HepG2 (cell line): ENCODE measurements around the gene ESRRB. TPM values are rescaled to one million over a fixed set of nuclear protein-coding genes. Genes with fewer than 3 reads are reported as not detected.
A peak's percentile ranks its signal among the peaks of the same experiment; 100 is the strongest.

Experiments used
- CCDC6 ChIP-seq: sonication (generic); formaldehyde crosslinking; IDR thresholded peaks from 2 replicates; pipeline ENCODE4 v1.8.1; 2022; ENCODE audit warnings: mild to moderate bottlenecking, missing genetic modification reagents, moderate library complexity
- FOXA1 ChIP-seq, 2 experiments: fragments of 450-650 bp in 1 of 2; sonication (generic) in 1 of 2; formaldehyde crosslinking in 1 of 2; IDR thresholded peaks; 2 replicates each; pipeline versions ENCODE4 v1.4.0 to v1.6.1; 2016 to 2020; ENCODE audit warnings: missing genetic modification reagents in 1 of 2
- GZF1 ChIP-seq: sonication (generic); formaldehyde crosslinking; IDR thresholded peaks from 2 replicates; pipeline ENCODE4 v1.5.1; 2020; ENCODE audit warnings: mild to moderate bottlenecking, missing genetic modification reagents
- KAT2B ChIP-seq: fragments of 150-350 bp; IDR thresholded peaks from 2 replicates; pipeline ENCODE4 v1.6.1; 2014; ENCODE audit warnings: low read depth, low read length, borderline replicate concordance
- LRRFIP1 ChIP-seq: sonication (generic); formaldehyde crosslinking; conservative IDR thresholded peaks from 2 replicates; pipeline ENCODE4 v1.4.0; 2020; ENCODE audit warnings: missing genetic modification reagents
- MTERF4 ChIP-seq: sonication (generic); formaldehyde crosslinking; IDR thresholded peaks from 2 replicates; pipeline ENCODE4 v1.8.0; 2023; ENCODE audit warnings: mild to moderate bottlenecking, missing genetic modification reagents
- TBX2 ChIP-seq: sonication (generic); formaldehyde crosslinking; IDR thresholded peaks from 2 replicates; pipeline ENCODE4 v1.5.0; 2020; ENCODE audit warnings: missing genetic modification reagents, mild to moderate bottlenecking, borderline replicate concordance
- ZBTB33 ChIP-seq: sonication (generic); formaldehyde crosslinking; IDR thresholded peaks from 2 replicates; pipeline ENCODE4 v1.4.0; 2020; ENCODE audit warnings: missing genetic modification reagents
- ZHX2 ChIP-seq, 2 experiments: sonication (generic) in 1 of 2; formaldehyde crosslinking in 1 of 2; IDR thresholded peaks; 2 replicates each; pipeline versions ENCODE4 v1.6.1 to v1.9.0; 2014 to 2022; ENCODE audit warnings: antibody characterized with exemption in 1 of 2, borderline replicate concordance in 1 of 2, inconsistent platforms in 1 of 2, low read depth in 1 of 2, missing genetic modification reagents in 1 of 2
- ZNF605 ChIP-seq: sonication (generic); formaldehyde crosslinking; IDR thresholded peaks from 2 replicates; pipeline ENCODE4 v1.8.0; 2022; ENCODE audit warnings: mild to moderate bottlenecking, missing genetic modification reagents
- polyA plus RNA-seq, 8 experiments: library from polyadenylated mRNA; depleted of rRNA in 3 of 8; stranded (reverse) in 7 of 8; unstranded in 1 of 8; fragments of >200 nt; fragmentation: Illumina TruSeq in 4 of 8; extraction: Trizol in 4 of 8; gene quantifications; 2 replicates each; pipeline versions ENCODE4 v1.2.1 to v1.2.3, GENCODE V29; 2011 to 2016; ENCODE audit warnings: low read depth in 4 of 8, missing spikeins in 1 of 8, mixed read lengths in 1 of 8; ENCODE audit not compliant: insufficient read depth in 1 of 8
- total RNA-seq, 5 experiments: library from RNA; depleted of rRNA; stranded (reverse); fragments of >200 nt; fragmentation: Illumina TruSeq; extraction: Trizol; gene quantifications; 2 replicates each; pipeline ENCODE4 v1.2.3, GENCODE V29; 2016; ENCODE audit warnings: low read depth in 1 of 5

Gene ESRRB
- total and polyA plus RNA-seq, 2 of the 13 experiments (the other 11 are each of a cell fraction or from before 2014, with no cell fraction given) = 0.04 to 0.33 TPM

GRCh38 chr14:76346391-76347160 lies 29.4 kb upstream of the ESRRB start (continued):
- TF ChIP-seq ZBTB33 (CRISPR knock-in tag) (no peak), FOXA1 (IDR thresholded peaks at IDR 0.05) (no peak), FOXA1 (CRISPR knock-in tag; IDR thresholded peaks at IDR 0.05) (peak; percentile 8; the same call in 1 of the 2 replicates), ZNF605 (no peak), KAT2B (no peak), ZHX2 (IDR thresholded peaks at IDR 0.05; ENCODE audit: low read depth) (no peak), ZHX2 (CRISPR knock-in tag; IDR thresholded peaks at IDR 0.05; ENCODE audit: borderline replicate concordance) (no peak), TBX2 (CRISPR knock-in tag) (peak; percentile 27; the same call in 1 of the 2 replicates), GZF1 (CRISPR knock-in tag) (peak; percentile 42; the same call in 1 of the 2 replicates), LRRFIP1 (CRISPR knock-in tag) (no peak), MTERF4 (CRISPR knock-in tag) (no peak), CCDC6 (CRISPR knock-in tag) (no peak)
